HL-60 (cell line): ENCODE measurements around the gene PTPRG.

Experiments used
- DNase-seq, 2 experiments: peaks; one replicate each; pipeline ENCODE4 v3.0.0-alpha.2; 2010 to 2020; ENCODE audit warnings: low read depth in 1 of 2, low spot score in 1 of 2
- H3K27ac ChIP-seq: fragments of 250-450 bp; sonication (Bioruptor Pico); replicated peaks from 2 replicates; pipeline ENCODE4 v1.5.1; 2020; ENCODE audit warnings: mild to moderate bottlenecking, moderate library complexity
- H3K27me3 ChIP-seq: fragments of 250-450 bp; sonication (Bioruptor Pico); 2 replicates; pipeline ENCODE4 v1.5.1; 2021; ENCODE audit warnings: mild to moderate bottlenecking, moderate library complexity; ENCODE audit not compliant: insufficient read depth, poor library complexity, severe bottlenecking
- H3K4me3 ChIP-seq: replicated peaks from 2 replicates; pipeline ENCODE4 v1.5.1; 2011; ENCODE audit warnings: mild to moderate bottlenecking, control low read depth, low read length; ENCODE audit not compliant: insufficient read depth
- CTCF ChIP-seq: IDR thresholded peaks from one replicate; pipeline ENCODE4 v1.5.1; 2011; ENCODE audit warnings: low read length, control low read depth, inconsistent platforms; ENCODE audit not compliant: insufficient read depth
- GABPA ChIP-seq: IDR thresholded peaks from 2 replicates; pipeline ENCODE4 v1.6.1; 2012; ENCODE audit warnings: low read depth
- POLR2AphosphoS5 ChIP-seq: IDR thresholded peaks from 2 replicates; pipeline ENCODE4 v1.6.1; 2012; ENCODE audit warnings: low read depth
- REST ChIP-seq: IDR thresholded peaks from 2 replicates; pipeline ENCODE4 v1.6.1; 2012; ENCODE audit warnings: low read depth; ENCODE audit not compliant: insufficient replicate concordance
- SPI1 ChIP-seq: IDR thresholded peaks from 2 replicates; pipeline ENCODE4 v1.6.1; 2012; ENCODE audit warnings: low read depth, mild to moderate bottlenecking, borderline replicate concordance

Gene PTPRG

GRCh38 chr3:61597906-61598305 lies 36.5 kb downstream of the PTPRG start:
- TF ChIP-seq REST (no peak), SPI1 (no peak), POLR2AphosphoS5 (no peak), GABPA (no peak), CTCF (no peak)
- Histone ChIP-seq H3K27ac (no peak overlapping the region), H3K27me3 (no peaks in the 10 kb centered on the region), H3K4me3 (no peak overlapping the region)
- no peak for DNase-seq

DNA sequence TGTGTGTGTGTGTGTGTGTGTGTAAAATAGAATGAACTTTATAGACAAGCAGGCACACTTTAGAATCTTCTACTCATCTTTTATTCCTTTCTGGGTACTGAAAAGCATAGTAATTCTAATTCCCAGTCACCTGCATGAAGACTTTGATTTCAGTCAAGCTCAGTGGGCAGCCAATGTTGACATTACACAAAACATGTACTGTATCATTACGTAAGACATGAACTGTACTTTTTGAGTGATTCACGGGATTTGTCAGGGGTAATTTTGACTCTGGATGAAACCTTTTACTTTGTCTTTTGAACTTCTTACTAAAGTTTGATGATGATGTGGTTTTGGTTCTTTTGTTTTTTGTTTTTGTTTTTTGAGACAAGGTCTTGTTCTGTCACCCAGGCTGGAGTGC lies 38.8 kb downstream of the PTPRG start:
- Histone ChIP-seq H3K27me3 (no peaks in the 10 kb centered on the region), H3K4me3 (no peak overlapping the region), H3K27ac (no peak overlapping the region)
- TF ChIP-seq POLR2AphosphoS5 (no peak), CTCF (no peak)
- DNase-seq = no peak

DNA sequence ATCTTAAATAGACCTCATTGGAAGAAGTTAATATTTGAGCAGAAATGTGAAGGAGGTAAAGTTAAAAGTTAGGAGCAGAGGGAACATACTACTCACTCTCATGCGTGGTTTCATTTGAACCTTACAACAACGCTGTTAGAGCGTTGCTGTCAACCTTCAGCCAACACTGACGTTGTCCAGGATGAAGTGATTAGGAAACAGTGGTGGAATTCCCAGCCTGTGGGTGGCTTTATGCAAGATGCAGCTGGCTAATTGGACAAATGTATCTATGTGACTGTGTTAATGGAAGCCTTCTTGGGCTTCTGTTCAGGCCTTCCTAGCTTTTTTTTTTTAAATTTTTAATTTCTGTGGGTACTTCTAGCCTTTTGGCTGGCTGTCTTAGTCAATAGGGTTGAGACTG lies 40.5 kb downstream of the PTPRG start:
- no peak overlapping the region for H3K27ac ChIP-seq
- TF ChIP-seq SPI1 = no peak
- TF ChIP-seq REST = no peak
- TF ChIP-seq GABPA = no peak
- TF ChIP-seq CTCF = no peak
- TF ChIP-seq POLR2AphosphoS5 = no peak
- no peaks in the 10 kb centered on the region for H3K27me3 ChIP-seq
- DNase-seq = no peak
- no peak overlapping the region for H3K4me3 ChIP-seq

GRCh38 chr3:61602466-61602865 lies 41.1 kb downstream of the PTPRG start:
- no peak for TF ChIP-seq GABPA
- TF ChIP-seq REST = no peak
- TF ChIP-seq CTCF = no peak
- H3K27ac ChIP-seq = no peak overlapping the region

More at GRCh38 chr3:61602466-61602865, 41.1 kb downstream of the PTPRG start:
- Histone ChIP-seq H3K27me3 (no peaks in the 10 kb centered on the region), H3K4me3 (no peak overlapping the region)
- no peak for DNase-seq
